Activated CD8-positive, alpha-beta T cell treated with anti-CD3 and anti-CD28 coated beads, Interleukin-2, amount 10 ng/mL, durations not matched to agents 7 days and 5 days (primary cell): ENCODE measurements around the gene GNAQ. TPM values are rescaled to one million over a fixed set of nuclear protein-coding genes. Genes with fewer than 3 reads are reported as not detected.

Experiments used
- ATAC-seq: fragments of 150-1000 bp; cut with Tn5 transposase; one replicate; pipeline ENCODE4 v1.10.0; 2021; ENCODE audit warnings: moderate library complexity
- CTCF ChIA-PET: fragments of 350-600 bp; sonication (Branson Sonifier 250); formaldehyde crosslinking; loops from one replicate; lab custom pipeline; 2021; ENCODE audit warnings: antibody characterized with exemption; lab: Charles Lee
- POLR2A ChIA-PET: fragments of 350-600 bp; sonication (Branson Sonifier 250); formaldehyde crosslinking; loops from one replicate; lab custom pipeline; 2021; ENCODE audit warnings: antibody characterized with exemption; lab: Charles Lee
- DNase-seq: peaks from one replicate; pipeline ENCODE4 v3.0.0-alpha.2; 2020
- H3K27ac Mint-ChIP-seq: one replicate; pipeline ENCODE4 v1.8.0; 2021; ENCODE audit warnings: mild to moderate bottlenecking, mixed read lengths
- H3K27me3 Mint-ChIP-seq: one replicate; pipeline ENCODE4 v1.8.0; 2021; ENCODE audit warnings: low read depth, mixed read lengths
- H3K36me3 Mint-ChIP-seq: one replicate; pipeline ENCODE4 v1.8.0; 2021; ENCODE audit warnings: low read depth, mixed read lengths
- H3K4me1 Mint-ChIP-seq: one replicate; pipeline ENCODE4 v1.8.0; 2021; ENCODE audit warnings: low read depth, mixed read lengths
- H3K4me3 Mint-ChIP-seq: one replicate; pipeline ENCODE4 v1.8.0; 2021; ENCODE audit warnings: mild to moderate bottlenecking, mixed read lengths
- H3K9me3 Mint-ChIP-seq: one replicate; pipeline ENCODE4 v1.8.0; 2022; ENCODE audit warnings: mixed read lengths; ENCODE audit not compliant: insufficient read depth
- total RNA-seq, 2 experiments: library from RNA; stranded (reverse); gene quantifications; one replicate each; pipeline ENCODE4 v1.2.3, GENCODE V29; 2021

GNAQ gene
- total RNA-seq, 2 experiments from 2014 or later: 29.0 to 29.7 TPM

DNA sequence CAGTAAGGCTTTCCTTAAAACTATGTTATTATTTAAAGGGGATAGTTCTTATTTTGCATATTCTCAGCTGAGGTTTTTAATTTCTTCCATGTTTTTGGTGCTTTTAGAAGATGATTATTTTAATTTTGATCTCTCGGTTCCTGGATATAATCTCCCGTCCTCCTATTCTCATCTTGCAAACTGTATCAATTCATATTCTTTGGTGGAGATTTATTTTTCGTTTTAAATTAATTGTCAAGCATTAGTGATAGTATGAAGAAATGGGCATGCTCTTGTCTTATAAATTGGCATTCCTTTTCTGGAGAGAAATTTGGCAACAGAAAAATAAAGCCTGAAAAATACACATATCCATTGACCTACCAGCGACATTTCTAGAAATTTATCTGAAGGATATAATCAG, 15.5 kb upstream of the GNAQ start:
- ChIA-PET POLR2A (no interaction called here), CTCF (interaction anchor here (1.4 to 4.4 kb wide), 2 partner anchors 12 to 28 kb away, joined by 3 to 41 read pairs; no protein-coding TSS in a partner anchor)
- Mint-ChIP-seq H3K9me3 (no peaks in the 10 kb centered on the region), H3K4me1 (peaks cover 2% of the 10 kb centered on the region), H3K27ac (no peak overlapping the region), H3K27me3 (peaks cover 4% of the 10 kb centered on the region), H3K4me3 (no peak overlapping the region), H3K36me3 (no peaks in the 10 kb centered on the region)
- no peak for ATAC-seq
- no peak for DNase-seq

DNA sequence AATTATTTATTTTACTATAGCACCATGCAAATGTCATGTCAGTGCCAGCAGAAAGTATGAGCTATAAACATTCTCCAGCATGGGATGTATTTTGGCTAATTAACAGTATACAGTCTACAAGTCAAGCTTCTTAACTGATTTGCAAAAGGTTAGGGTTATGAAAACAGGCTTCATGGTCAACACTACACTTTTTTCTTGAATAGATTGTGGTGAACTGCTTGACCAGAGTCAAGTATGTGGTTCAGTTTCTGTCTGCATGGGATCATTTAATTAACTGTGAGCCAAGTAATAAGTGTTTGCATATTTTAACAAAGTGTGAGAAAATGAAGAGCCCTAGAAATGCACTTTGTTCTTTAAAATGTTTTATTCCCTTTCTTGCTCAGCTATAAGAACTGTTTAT, 14.5 kb upstream of the GNAQ start:
- ChIA-PET CTCF (interaction anchor here (0.8 to 4.4 kb wide), 5 partner anchors 7 to 101 kb away, joined by 3 to 41 read pairs (median 5); no protein-coding TSS in a partner anchor), POLR2A (no interaction called here)
- Mint-ChIP-seq H3K9me3 (no peaks in the 10 kb centered on the region), H3K36me3 (no peaks in the 10 kb centered on the region), H3K4me1 (peaks cover 2% of the 10 kb centered on the region), H3K4me3 (no peak overlapping the region), H3K27ac (no peak overlapping the region), H3K27me3 (peaks cover 4% of the 10 kb centered on the region)
- DNase-seq (no peak), ATAC-seq (no peak)

DNA sequence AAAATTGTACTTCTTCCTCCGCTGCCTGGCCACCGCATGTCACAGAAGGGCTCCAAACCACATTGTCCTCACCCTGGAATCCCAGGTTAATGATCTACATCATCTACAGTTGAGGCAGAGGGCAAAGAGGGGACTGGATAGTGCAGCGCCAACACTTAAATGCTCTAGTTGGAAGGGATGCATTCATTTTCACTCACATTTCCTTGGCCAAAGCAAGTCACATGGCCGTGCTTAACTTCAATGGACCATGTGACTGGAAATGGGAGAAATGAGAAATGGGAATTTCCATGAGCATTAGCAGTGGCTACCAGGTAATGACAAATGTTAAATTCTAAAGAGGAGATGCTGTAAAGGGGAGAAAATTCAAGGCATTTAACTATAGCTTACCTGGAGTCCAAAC, 13.3 kb upstream of the GNAQ start:
- Mint-ChIP-seq H3K4me3 (no peak overlapping the region), H3K4me1 (peaks cover 2% of the 10 kb centered on the region), H3K27me3 (peaks cover 11% of the 10 kb centered on the region), H3K9me3 (no peaks in the 10 kb centered on the region), H3K36me3 (no peaks in the 10 kb centered on the region), H3K27ac (no peak overlapping the region)
- no peak for ATAC-seq
- ChIA-PET CTCF (interaction anchor here (0.8 to 4.4 kb wide), 5 partner anchors 9 to 70 kb away, joined by 3 to 41 read pairs (median 4); no protein-coding TSS in a partner anchor), POLR2A (interaction anchor here (0.8 kb wide), 1 partner anchor 14 kb away, joined by 5 read pairs; the partner anchor contains the start of gene GNAQ)
- no peak for DNase-seq

DNA sequence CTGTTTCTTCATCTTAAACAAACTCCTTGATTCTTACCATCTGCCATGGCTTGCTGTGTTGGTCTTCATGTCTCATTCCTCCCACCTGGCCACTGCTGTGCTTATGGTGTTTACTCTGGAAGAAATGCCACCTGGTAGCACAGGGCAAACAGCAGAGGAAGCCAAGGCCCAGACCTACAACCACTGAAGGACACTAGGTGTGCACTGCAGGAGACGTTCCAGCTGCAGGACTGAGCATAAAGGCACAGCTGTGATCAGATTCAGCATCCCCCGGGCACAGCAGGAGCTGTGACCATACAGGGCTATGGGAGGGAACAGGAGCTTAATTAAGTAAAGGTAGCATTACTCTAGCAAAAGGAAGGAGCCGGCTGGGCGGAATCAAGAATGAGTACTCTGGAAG, 12.6 kb upstream of the GNAQ start:
- DNase-seq (no peak), ATAC-seq (no peak)
- peaks cover 2% of the 10 kb centered on the region for H3K4me1 Mint-ChIP-seq
- H3K36me3 Mint-ChIP-seq: no peaks in the 10 kb centered on the region
- CTCF ChIA-PET: interaction anchor here (2.3 to 4.4 kb wide), 2 partner anchors 9 kb away, joined by 6 to 41 read pairs; no protein-coding TSS in a partner anchor
- H3K4me3 Mint-ChIP-seq: no peak overlapping the region
- POLR2A ChIA-PET: no interaction called here
- H3K27me3 Mint-ChIP-seq: peaks cover 8% of the 10 kb centered on the region
- no peak overlapping the region for H3K27ac Mint-ChIP-seq
- H3K9me3 Mint-ChIP-seq: no peaks in the 10 kb centered on the region

DNA sequence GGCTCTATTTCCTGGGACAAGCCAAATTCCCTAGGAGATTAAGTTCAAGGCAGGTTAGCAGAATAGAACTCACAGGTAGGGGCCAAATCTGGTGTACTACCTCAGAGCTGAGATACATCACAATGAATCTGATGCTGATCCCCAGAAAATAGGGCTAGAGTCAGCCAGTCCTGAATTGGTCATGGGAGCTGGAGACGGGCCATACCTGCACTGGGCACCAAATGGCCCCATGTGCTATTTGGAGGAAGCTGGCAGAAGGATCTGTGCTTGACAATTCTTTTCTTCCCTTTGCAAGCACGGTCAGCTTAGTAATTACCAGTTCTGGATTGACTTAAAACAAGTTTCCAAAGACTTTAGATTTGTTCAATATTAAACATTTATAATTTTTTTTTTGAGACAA, 10.4 kb upstream of the GNAQ start:
- H3K27ac Mint-ChIP-seq: no peak overlapping the region
- H3K4me3 Mint-ChIP-seq: no peak overlapping the region
- no peaks in the 10 kb centered on the region for H3K9me3 Mint-ChIP-seq
- ATAC-seq (no peak), DNase-seq (no peak)
- peaks cover 7% of the 10 kb centered on the region for H3K27me3 Mint-ChIP-seq
- POLR2A ChIA-PET: no interaction called here
- H3K36me3 Mint-ChIP-seq: no peaks in the 10 kb centered on the region
- CTCF ChIA-PET: interaction anchor here (1.2 kb wide), 1 partner anchor 200 kb away, joined by 3 read pairs; no protein-coding TSS in a partner anchor
- H3K4me1 Mint-ChIP-seq: peaks cover 2% of the 10 kb centered on the region

DNA sequence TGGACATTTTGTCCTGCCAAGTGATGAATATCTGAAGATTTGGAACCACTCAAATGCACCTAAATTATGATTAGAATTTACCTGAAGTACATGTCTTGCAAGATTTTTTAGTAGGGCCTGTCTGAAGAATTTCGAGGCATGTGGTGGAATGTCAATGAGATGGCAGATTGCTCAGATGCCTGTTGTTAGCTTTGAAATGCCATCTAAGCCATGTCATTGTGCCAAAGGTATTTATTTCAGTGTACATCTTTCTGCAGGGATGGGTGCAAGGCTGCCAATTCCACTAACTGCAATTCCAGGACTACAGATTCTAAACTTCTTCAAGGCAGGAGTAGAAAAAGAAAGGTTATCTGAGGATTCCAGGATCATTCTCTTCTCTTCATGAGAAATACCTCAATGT, 9.1 kb upstream of the GNAQ start:
- H3K4me1 Mint-ChIP-seq: peaks cover 4% of the 10 kb centered on the region
- no peaks in the 10 kb centered on the region for H3K9me3 Mint-ChIP-seq
- H3K4me3 Mint-ChIP-seq: no peak overlapping the region
- ATAC-seq (no peak), DNase-seq (no peak)
- H3K36me3 Mint-ChIP-seq: no peaks in the 10 kb centered on the region
- POLR2A ChIA-PET: no interaction called here
- no peak overlapping the region for H3K27ac Mint-ChIP-seq
- peaks cover 8% of the 10 kb centered on the region for H3K27me3 Mint-ChIP-seq
- CTCF ChIA-PET: interaction anchor here (1.0 to 1.5 kb wide), 6 partner anchors 64 to 607 kb away, joined by 3 to 5 read pairs (median 4); no protein-coding TSS in a partner anchor

DNA sequence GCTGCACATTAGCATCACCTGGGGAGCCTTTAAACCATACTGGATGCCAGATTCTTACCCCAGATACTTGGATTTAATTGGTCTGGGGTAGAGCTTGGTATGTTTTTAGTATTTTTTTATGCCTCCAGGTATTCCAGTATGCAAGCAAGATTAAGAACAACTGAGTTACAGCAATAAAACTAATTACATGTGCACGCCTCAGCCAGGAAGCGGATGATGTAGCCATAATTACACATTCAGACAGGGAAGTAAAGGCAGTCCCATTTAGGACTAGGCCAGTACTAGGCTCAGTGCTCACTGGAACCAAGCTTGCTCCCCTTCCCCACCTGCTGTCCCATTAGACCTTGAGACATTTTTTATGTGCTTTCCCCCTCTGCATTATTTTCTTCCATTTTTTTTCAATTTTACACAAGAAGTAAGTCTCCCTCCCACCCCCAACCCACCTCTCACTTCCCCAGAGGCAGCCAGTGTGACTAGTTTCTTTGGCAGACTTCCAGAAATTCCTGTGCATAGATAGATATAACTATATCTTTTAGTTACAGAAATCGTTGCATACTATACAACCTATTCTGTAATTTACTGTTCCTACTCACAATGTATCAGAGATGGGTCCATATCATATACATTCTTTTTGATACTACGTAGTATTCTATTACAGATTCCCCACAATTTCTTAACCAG, 7.1 kb upstream of the GNAQ start:
- ChIA-PET CTCF (interaction anchor here (1.3 kb wide), 1 partner anchor 83 kb away, joined by 4 read pairs; no protein-coding TSS in a partner anchor), POLR2A (no interaction called here)
- Mint-ChIP-seq H3K36me3 (no peaks in the 10 kb centered on the region), H3K27me3 (peaks cover 11% of the 10 kb centered on the region), H3K4me3 (no peak overlapping the region), H3K4me1 (peaks cover 18% of the 10 kb centered on the region), H3K9me3 (no peaks in the 10 kb centered on the region), H3K27ac (no peak overlapping the region)
- DNase-seq (no peak), ATAC-seq (no peak)

DNA sequence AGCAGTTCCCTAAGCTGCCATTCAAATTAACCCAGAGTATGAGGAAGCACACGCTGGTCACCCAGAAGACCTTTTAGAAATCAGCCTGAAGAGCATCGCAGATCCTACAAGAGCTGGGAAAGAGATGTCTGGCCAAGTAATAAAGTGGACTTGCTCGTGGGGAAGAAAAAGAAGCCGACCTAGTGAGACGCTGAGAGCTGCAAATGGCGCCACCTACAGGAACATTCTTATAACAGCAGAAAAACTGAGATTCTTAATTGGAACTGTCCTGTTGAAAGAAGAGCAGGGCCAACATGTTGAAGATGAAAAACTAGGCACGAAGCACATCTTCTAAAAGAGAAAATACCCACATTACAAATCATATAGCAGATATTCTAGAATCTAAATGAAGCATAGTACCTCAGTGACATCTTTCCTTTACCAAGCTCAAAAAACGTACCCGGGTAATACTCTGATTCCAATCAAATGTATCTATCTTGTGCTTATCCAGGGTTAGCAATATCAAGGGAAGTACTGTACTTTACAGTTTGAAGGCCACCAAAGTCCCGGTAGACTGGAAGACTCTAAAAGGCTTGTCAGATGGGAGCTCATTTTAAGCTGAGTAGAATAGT, 3.9 kb upstream of the GNAQ start:
- no peaks in the 10 kb centered on the region for H3K9me3 Mint-ChIP-seq
- DNase-seq: peak; percentile 76
- peaks cover 2% of the 10 kb centered on the region for H3K36me3 Mint-ChIP-seq
- H3K27ac Mint-ChIP-seq: no peak overlapping the region
- ChIA-PET CTCF (interaction anchor here (0.7 to 4.5 kb wide), 66 partner anchors 9 to 602 kb away, joined by 3 to 125 read pairs (median 4); partner anchors contain the start of gene GNA14), POLR2A (interaction anchor here (1.6 kb wide), 1 partner anchor 58 kb away, joined by 5 read pairs; no protein-coding TSS in a partner anchor)
- no peak for ATAC-seq
- H3K27me3 Mint-ChIP-seq: peaks cover 6% of the 10 kb centered on the region
- no peak overlapping the region for H3K4me3 Mint-ChIP-seq
- H3K4me1 Mint-ChIP-seq: peaks cover 32% of the 10 kb centered on the region

DNA sequence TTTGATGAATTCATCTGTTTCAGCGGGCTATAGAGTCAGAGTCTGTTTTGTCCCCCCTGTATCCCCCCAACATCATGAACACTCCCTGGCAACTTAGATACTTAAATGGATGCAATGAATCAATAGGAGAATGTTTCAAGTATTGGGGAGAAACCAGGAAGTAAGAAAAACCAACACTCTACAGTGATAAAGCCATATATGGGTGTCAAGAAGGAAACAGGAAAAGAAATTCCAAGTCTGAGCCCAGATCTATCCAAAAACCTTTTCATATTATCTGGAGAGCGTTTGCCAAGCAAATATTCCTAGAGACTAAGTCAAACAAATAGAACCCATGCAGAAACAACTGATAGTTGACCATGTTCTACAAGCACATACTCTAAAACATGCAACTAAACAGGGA, 2.3 kb upstream of the GNAQ start:
- H3K27ac Mint-ChIP-seq: no peak overlapping the region
- ChIA-PET CTCF (interaction anchor here (1.6 to 4.5 kb wide), 10 partner anchors 9 to 192 kb away, joined by 4 to 125 read pairs (median 19); no protein-coding TSS in a partner anchor), POLR2A (no interaction called here)
- peaks cover 4% of the 10 kb centered on the region for H3K27me3 Mint-ChIP-seq
- H3K9me3 Mint-ChIP-seq: no peaks in the 10 kb centered on the region
- H3K4me3 Mint-ChIP-seq: no peak overlapping the region
- no peak for ATAC-seq
- peaks cover 47% of the 10 kb centered on the region for H3K4me1 Mint-ChIP-seq
- DNase-seq: no peak
- H3K36me3 Mint-ChIP-seq: peaks cover 2% of the 10 kb centered on the region

DNA sequence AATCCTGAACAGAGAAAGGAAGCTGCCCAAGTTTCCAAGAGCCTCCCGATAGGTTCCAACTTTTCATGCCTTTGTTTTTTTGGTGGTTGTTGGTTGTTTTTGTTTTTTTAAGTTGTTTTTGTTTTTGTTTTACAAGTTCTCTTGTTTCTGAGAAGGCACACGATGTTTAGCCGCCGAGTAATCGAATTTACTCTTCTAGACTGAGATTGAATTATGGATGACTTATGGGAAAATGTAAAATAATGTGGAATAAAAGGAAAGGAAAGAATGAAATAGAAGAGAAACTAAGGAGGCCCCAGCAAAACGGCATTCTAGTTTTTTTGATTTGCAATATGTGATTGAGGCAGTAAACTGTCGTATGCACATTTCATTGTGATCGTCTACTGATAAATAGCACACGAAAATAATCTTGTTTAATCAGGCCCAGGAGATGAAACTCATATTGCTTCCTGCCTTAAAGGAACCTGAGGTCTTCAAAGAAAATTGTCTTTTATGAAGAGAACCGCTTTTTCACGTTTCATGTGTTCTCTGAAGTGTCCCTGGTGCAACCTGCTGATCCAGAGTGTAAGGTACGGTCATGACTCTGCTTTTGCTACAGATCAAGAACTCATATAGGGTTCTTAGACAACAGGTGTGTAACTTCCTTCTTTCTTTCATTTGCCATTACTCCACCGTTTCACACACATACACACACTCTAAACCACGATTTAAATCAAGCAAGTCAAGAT, 1.3 kb upstream of the GNAQ start:
- POLR2A ChIA-PET: interaction anchor here (0.6 to 2.1 kb wide), 2 partner anchors 55 to 67 kb away, joined by 3 to 20 read pairs; no protein-coding TSS in a partner anchor
- Mint-ChIP-seq H3K4me1 (peaks cover 52% of the 10 kb centered on the region), H3K27me3 (peaks cover 4% of the 10 kb centered on the region), H3K36me3 (peaks cover 4% of the 10 kb centered on the region), H3K27ac (peak overlapping the region; percentile 83), H3K9me3 (no peaks in the 10 kb centered on the region), H3K4me3 (peak overlapping the region; percentile 80)
- no peak for ATAC-seq
- no peak for DNase-seq
- CTCF ChIA-PET: interaction anchor here (0.6 to 4.5 kb wide), 7 partner anchors 12 to 191 kb away, joined by 3 to 32 read pairs (median 7); no protein-coding TSS in a partner anchor
